B cell (primary cell): Measurements from ENCODE around the gene KLHL22. TPM values are rescaled to one million over a fixed set of nuclear protein-coding genes. Genes with fewer than 3 reads are reported as not detected.

ENCODE experiments used
- ATAC-seq: fragments of 200-7000 bp; cut with Tn5 transposase; one replicate; pipeline ENCODE4 v1.10.0; 2021; ENCODE audit warnings: low read depth, mild to moderate bottlenecking, moderate number of reproducible peaks, moderate library complexity
- CTCF ChIA-PET: fragments of 350-600 bp; sonication (Branson Sonifier 250); formaldehyde crosslinking; loops from one replicate; lab custom pipeline; 2021; ENCODE audit warnings: antibody characterized with exemption, inconsistent platforms; lab: Charles Lee
- POLR2A ChIA-PET: fragments of 350-600 bp; sonication (Branson Sonifier 250); formaldehyde crosslinking; loops from one replicate; lab custom pipeline; 2021; ENCODE audit warnings: antibody characterized with exemption; lab: Charles Lee
- DNase-seq: peaks from one replicate; pipeline ENCODE4 v3.0.0; 2013
- H2AFZ ChIP-seq: 2 replicates; pipeline ENCODE4 v1.6.1; 2012; ENCODE audit warnings: mild to moderate bottlenecking, low read depth, low read length; ENCODE audit not compliant: insufficient read depth, poor library complexity, severe bottlenecking
- H3K27ac ChIP-seq, 2 donors: 1 replicate in 1 of 2; 2 replicates in 1 of 2; pipeline ENCODE4 v1.5.1; 2012 to 2013; ENCODE audit warnings: low read length in 2 of 2, mild to moderate bottlenecking in 2 of 2, moderate library complexity in 1 of 2
- H3K27me3 ChIP-seq, 4 experiments: fragments of 200-600 bp in 1 of 4; sonication (generic) in 1 of 4; replicated peaks in 1 of 4; 1 replicate in 2 of 4; 2 replicates in 2 of 4; pipeline versions ENCODE4 v1.6.1 to v1.7.0; 2013 to 2016; ENCODE audit warnings: low read length in 3 of 4, mild to moderate bottlenecking in 2 of 4, mixed read lengths in 1 of 4, moderate library complexity in 1 of 4; ENCODE audit not compliant: insufficient read depth in 4 of 4, control insufficient read depth in 3 of 4; ENCODE audit errors: control extremely low read depth in 1 of 4
- H3K36me3 ChIP-seq, 2 experiments: replicated peaks in 1 of 2; 1 replicate in 1 of 2; 2 replicates in 1 of 2; pipeline versions ENCODE4 v1.6.1 to v1.7.1; 2013; ENCODE audit warnings: low read length in 1 of 2; ENCODE audit not compliant: insufficient read depth in 2 of 2, control insufficient read depth in 1 of 2; ENCODE audit errors: control extremely low read depth in 1 of 2, extremely low read depth in 1 of 2
- H3K4me1 ChIP-seq, 2 donors: fragments of 200-600 bp in 1 of 2; sonication (generic) in 1 of 2; 1 replicate in 1 of 2; 2 replicates in 1 of 2; pipeline versions ENCODE4 v1.5.1 to v1.6.1; 2013 to 2017; ENCODE audit warnings: low read length in 2 of 2; ENCODE audit not compliant: control insufficient read depth in 2 of 2, insufficient read depth in 2 of 2
- H3K4me2 ChIP-seq: replicated peaks from 2 replicates; pipeline ENCODE3; 2012; ENCODE audit warnings: mild to moderate bottlenecking, low read depth, low read length; ENCODE audit not compliant: poor library complexity, severe bottlenecking
- H3K4me3 ChIP-seq, 5 experiments: fragments of 200-600 bp in 1 of 5; sonication (generic) in 1 of 5; 1 replicate in 3 of 5; 2 replicates in 2 of 5; pipeline versions ENCODE4 v1.5.1 to v1.7.0; 2011 to 2016; ENCODE audit warnings: low read length in 4 of 5, mild to moderate bottlenecking in 4 of 5, low read depth in 2 of 5, control low read depth in 1 of 5, moderate library complexity in 1 of 5; ENCODE audit not compliant: insufficient read depth in 1 of 5; ENCODE audit errors: control extremely low read depth in 1 of 5, extremely low read depth in 1 of 5
- H3K79me2 ChIP-seq: fragments of 200-600 bp; sonication (generic); one replicate; pipeline ENCODE4 v1.6.0; 2016; ENCODE audit warnings: low read length; ENCODE audit not compliant: control insufficient read depth, insufficient read depth
- H3K9ac ChIP-seq: fragments of 200-600 bp; sonication (generic); 2 replicates; pipeline ENCODE4 v1.6.1; 2017; ENCODE audit warnings: mild to moderate bottlenecking, low read length, moderate library complexity
- H3K9me3 ChIP-seq, 3 donors: one replicate each; pipeline versions ENCODE4 v1.6.1 to v1.7.1; 2013; ENCODE audit warnings: low read length in 2 of 3; ENCODE audit not compliant: control insufficient read depth in 2 of 3, insufficient read depth in 1 of 3; ENCODE audit errors: control extremely low read depth in 1 of 3
- H4K20me1 ChIP-seq: 2 replicates; pipeline ENCODE4 v1.6.0; 2012; ENCODE audit warnings: mild to moderate bottlenecking, low read length; ENCODE audit not compliant: insufficient read depth, control insufficient read depth, poor library complexity, severe bottlenecking
- H3K27ac Mint-ChIP-seq: one replicate; pipeline ENCODE4 v1.8.0; 2021; ENCODE audit warnings: mixed read lengths
- H3K27me3 Mint-ChIP-seq: one replicate; pipeline ENCODE4 v1.8.0; 2021; ENCODE audit warnings: mixed read lengths
- H3K4me1 Mint-ChIP-seq: one replicate; pipeline ENCODE4 v1.8.0; 2021; ENCODE audit warnings: mixed read lengths
- H3K4me3 Mint-ChIP-seq: one replicate; pipeline ENCODE4 v1.8.0; 2021; ENCODE audit warnings: mixed read lengths
- H3K9me3 Mint-ChIP-seq: one replicate; pipeline ENCODE4 v1.8.0; 2022; ENCODE audit warnings: mixed read lengths; ENCODE audit not compliant: insufficient read depth
- EZH2 ChIP-seq: IDR thresholded peaks from 2 replicates; pipeline ENCODE4 v1.6.1; 2012; ENCODE audit warnings: borderline replicate concordance, low read depth, mild to moderate bottlenecking, moderate library complexity, low read length; ENCODE audit not compliant: insufficient read depth, poor library complexity, severe bottlenecking
- WGBS: methylation state at CpG from one replicate; pipeline ENCODE4 v1.1.5; 2013; ENCODE audit warnings: missing lambda C conversion rate; ENCODE audit not compliant: insufficient coverage; 5-methylcytosine and 5-hydroxymethylcytosine counted together
- intact Hi-C: fragments of 100-400 bp; cut with micrococcal nuclease; formaldehyde crosslinking; loops from one replicate; pipeline ENCODE4 v1.10.0; 2022
- polyA plus RNA-seq: library from polyadenylated mRNA; depleted of rRNA; stranded (reverse); fragments of >200 nt; gene quantifications from 2 replicates; pipeline ENCODE4 v1.2.3, GENCODE V29; 2012
- total RNA-seq, 2 donors: library from RNA; stranded (reverse); fragments of 120-200 nt in 1 of 2; gene quantifications; 1 replicate in 1 of 2; 2 replicates in 1 of 2; pipeline versions ENCODE4 v1.2.3 to v1.2.4, GENCODE V29; 2013 to 2022
- TF ChIP-seq, protein P1 (sequence below): fragments of 200-600 bp; IDR thresholded peaks from one replicate; pipeline ENCODE4 v1.8.0; 2022; ENCODE audit warnings: antibody characterized with exemption, mild to moderate bottlenecking

The KLHL22 gene
- total and polyA plus RNA-seq, 2 donors (not counting 1 experiment from before 2014, with no cell fraction given): 37.0 to 45.6 TPM

DNA sequence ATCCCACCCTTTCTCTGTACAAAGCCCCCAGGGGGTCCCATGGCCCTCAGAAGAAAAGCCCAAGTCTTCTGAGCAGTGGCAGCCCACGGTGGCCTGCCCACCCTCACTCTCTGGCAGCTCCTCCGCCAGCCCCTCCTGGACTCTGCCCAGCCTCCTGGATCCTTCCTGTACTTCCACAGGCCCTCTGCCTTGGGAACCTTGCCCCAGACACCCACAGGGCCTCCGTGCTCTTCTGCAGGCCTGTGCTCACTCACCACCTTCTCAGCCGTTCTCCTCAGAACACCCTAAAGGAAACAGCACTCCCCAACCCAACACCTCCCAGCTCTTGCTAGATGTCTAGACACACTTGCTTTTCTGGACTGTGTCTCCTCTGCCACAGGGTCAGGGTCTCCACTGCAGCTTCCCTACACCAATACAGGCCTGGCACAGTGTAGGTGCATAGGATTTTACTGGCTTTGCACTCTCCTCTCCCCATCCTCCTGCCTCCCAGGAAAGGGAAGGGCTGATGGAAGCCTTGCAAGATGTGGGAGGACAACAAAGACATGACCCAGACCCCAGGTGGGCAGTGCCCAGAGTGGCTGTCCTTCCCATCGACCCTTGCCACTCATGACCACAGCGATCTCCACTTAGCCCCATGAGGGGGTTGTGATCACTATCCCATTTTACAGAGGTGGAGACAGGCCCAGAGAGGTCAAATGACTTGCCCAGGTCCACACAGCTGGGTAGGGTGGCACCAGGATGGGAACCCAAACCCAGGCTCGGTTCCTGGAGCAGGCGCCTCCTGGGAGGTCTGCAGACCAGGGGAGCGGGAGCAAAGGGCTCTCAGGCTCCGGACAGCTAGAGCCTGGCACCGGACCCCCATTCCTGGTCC, 59.9 kb downstream of the KLHL22 start:
- Histone ChIP-seq H2AFZ (peak overlapping the region; percentile 42), H3K79me2 (no peaks in the 10 kb centered on the region), H4K20me1 (peaks cover 19% of the 10 kb centered on the region), H3K9me3 (peaks cover 0 to 30% (median 0%) of the 10 kb centered on the region in 3 donors), H3K4me3 (peak overlapping the region in 1 of 5 experiments; percentile 41), H3K27ac (no peak overlapping the region), H3K9ac (peak overlapping the region; percentile 53), H3K27me3 (peaks cover 0 to 78% (median 35%) of the 10 kb centered on the region in 4 experiments), H3K4me1 (peaks cover 31 to 44% of the 10 kb centered on the region in 2 donors), H3K4me2 (peak overlapping the region; percentile 87), H3K36me3 (no peaks in the 10 kb centered on the region)
- ChIA-PET CTCF (interaction anchor here (0.8 to 2.1 kb wide), 4 partner anchors 9 to 28 kb away, joined by 3 to 7 read pairs (median 3); no protein-coding TSS in a partner anchor), POLR2A (interaction anchor here (1.0 kb wide), 1 partner anchor 14 kb away, joined by 3 read pairs; no protein-coding TSS in a partner anchor)
- no peak for ATAC-seq
- peaks cover 31% of the 10 kb centered on the region for H3K4me1 Mint-ChIP-seq
- H3K27ac Mint-ChIP-seq: no peak overlapping the region
- H3K4me3 Mint-ChIP-seq: peak overlapping the region; percentile 53
- 82% methylated on average over 11 of the region's 11 CpGs for WGBS
- no peaks in the 10 kb centered on the region for H3K9me3 Mint-ChIP-seq
- peaks cover 48% of the 10 kb centered on the region for H3K27me3 Mint-ChIP-seq
- intact Hi-C loops: no loop called here
- no peak for DNase-seq
- TF ChIP-seq, protein P1, sequence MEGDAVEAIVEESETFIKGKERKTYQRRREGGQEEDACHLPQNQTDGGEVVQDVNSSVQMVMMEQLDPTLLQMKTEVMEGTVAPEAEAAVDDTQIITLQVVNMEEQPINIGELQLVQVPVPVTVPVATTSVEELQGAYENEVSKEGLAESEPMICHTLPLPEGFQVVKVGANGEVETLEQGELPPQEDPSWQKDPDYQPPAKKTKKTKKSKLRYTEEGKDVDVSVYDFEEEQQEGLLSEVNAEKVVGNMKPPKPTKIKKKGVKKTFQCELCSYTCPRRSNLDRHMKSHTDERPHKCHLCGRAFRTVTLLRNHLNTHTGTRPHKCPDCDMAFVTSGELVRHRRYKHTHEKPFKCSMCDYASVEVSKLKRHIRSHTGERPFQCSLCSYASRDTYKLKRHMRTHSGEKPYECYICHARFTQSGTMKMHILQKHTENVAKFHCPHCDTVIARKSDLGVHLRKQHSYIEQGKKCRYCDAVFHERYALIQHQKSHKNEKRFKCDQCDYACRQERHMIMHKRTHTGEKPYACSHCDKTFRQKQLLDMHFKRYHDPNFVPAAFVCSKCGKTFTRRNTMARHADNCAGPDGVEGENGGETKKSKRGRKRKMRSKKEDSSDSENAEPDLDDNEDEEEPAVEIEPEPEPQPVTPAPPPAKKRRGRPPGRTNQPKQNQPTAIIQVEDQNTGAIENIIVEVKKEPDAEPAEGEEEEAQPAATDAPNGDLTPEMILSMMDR: no peak
- TF ChIP-seq EZH2: no peak

DNA sequence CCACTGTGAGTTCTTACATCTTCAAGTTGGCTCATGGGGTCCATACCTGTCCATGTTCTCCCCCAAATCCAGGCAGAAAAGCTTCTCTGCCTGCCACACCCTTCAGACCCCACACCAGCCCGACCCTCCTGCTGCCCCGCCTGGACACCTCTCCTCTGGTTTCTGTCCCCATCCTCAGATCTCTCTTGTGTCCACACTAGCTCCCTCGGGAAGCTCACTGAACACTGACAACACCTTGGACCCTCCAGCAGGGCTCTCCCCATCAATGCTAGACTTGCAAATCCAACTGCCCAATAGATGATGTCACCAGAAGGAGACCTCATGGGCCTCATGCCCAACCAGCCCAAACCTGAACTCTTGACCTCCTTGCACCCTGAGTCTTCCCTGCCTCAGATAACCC, 60.8 kb downstream of the KLHL22 start:
- peaks cover 28% of the 10 kb centered on the region for H4K20me1 ChIP-seq
- no peak for TF ChIP-seq EZH2
- TF ChIP-seq, protein P1: no peak
- H3K4me1 Mint-ChIP-seq: peaks cover 40% of the 10 kb centered on the region
- intact Hi-C loops: no loop called here
- H3K4me3 Mint-ChIP-seq: peak overlapping the region; percentile 52
- H3K27ac Mint-ChIP-seq: peak overlapping the region; percentile 7
- H3K4me3 ChIP-seq: no peak overlapping the region
- 94% methylated on average over 3 of the region's 3 CpGs for WGBS
- POLR2A ChIA-PET: no interaction called here
- H3K79me2 ChIP-seq: no peaks in the 10 kb centered on the region
- peaks cover 53% of the 10 kb centered on the region for H3K27me3 Mint-ChIP-seq
- no peaks in the 10 kb centered on the region for H3K9me3 Mint-ChIP-seq
- no peak overlapping the region for H3K9ac ChIP-seq
- H3K27me3 ChIP-seq: peaks cover 0 to 87% (median 40%) of the 10 kb centered on the region in 4 experiments
- H3K4me2 ChIP-seq: no peak overlapping the region
- DNase-seq: no peak
- CTCF ChIA-PET: interaction anchor here (0.8 to 2.1 kb wide), 3 partner anchors 9 to 22 kb away, joined by 3 to 7 read pairs (median 3); no protein-coding TSS in a partner anchor
- H2AFZ ChIP-seq: no peak overlapping the region
- no peaks in the 10 kb centered on the region for H3K36me3 ChIP-seq
- peaks cover 40 to 53% of the 10 kb centered on the region in 2 donors for H3K4me1 ChIP-seq
- peaks cover 0 to 37% (median 0%) of the 10 kb centered on the region in 3 donors for H3K9me3 ChIP-seq
- no peak for ATAC-seq
- no peak overlapping the region for H3K27ac ChIP-seq
